H1 (cell line): ENCODE data around the gene FECH. TPM values are rescaled to one million over a fixed set of nuclear protein-coding genes. Genes with fewer than 3 reads are reported as not detected.

Experiments used
- CTCF ChIA-PET: fragments of 300-600 bp; sonication (Branson Sonifier 250); formaldehyde crosslinking; loops from one replicate; lab custom pipeline; 2021; ENCODE audit not compliant: partially characterized antibody; lab: Charles Lee
- POLR2A ChIA-PET: fragments of 300-600 bp; sonication (Branson Sonifier 250); formaldehyde crosslinking; loops from one replicate; lab custom pipeline; 2021; ENCODE audit warnings: inconsistent platforms; ENCODE audit not compliant: partially characterized antibody; lab: Charles Lee
- DNase-seq, 2 experiments: peaks; one replicate each; pipeline versions ENCODE4 v3.0.0 to v3.0.0-alpha.2; 2010 to 2022; ENCODE audit warnings: low spot score in 2 of 2, low read depth in 1 of 2, mixed read lengths in 1 of 2
- FAIRE-seq: peaks from 2 replicates; lab custom pipeline; 2011; peaks lifted over from hg19 to GRCh38; lab: Jason Lieb, UNC
- H2AFZ ChIP-seq: 2 replicates; pipeline ENCODE4 v1.8.1; 2012; ENCODE audit warnings: low read length, inconsistent platforms
- H2AK5ac ChIP-seq: 2 replicates; pipeline ENCODE4 v1.6.1; 2013; ENCODE audit warnings: low read depth, low read length
- H2BK120ac ChIP-seq: replicated peaks from 2 replicates; pipeline ENCODE3; 2013; ENCODE audit warnings: low read depth, low read length, inconsistent platforms
- H2BK12ac ChIP-seq: 2 replicates; pipeline ENCODE4 v1.6.1; 2013; ENCODE audit warnings: low read depth, low read length
- H2BK15ac ChIP-seq: 2 replicates; pipeline ENCODE4 v1.6.1; 2013; ENCODE audit warnings: low read length
- H2BK20ac ChIP-seq: 2 replicates; pipeline ENCODE4 v1.6.1; 2013; ENCODE audit warnings: low read length
- H2BK5ac ChIP-seq: 2 replicates; pipeline ENCODE4 v1.6.1; 2013; ENCODE audit warnings: low read depth, low read length
- H3K14ac ChIP-seq: 2 replicates; pipeline ENCODE4 v1.6.1; 2013; ENCODE audit warnings: inconsistent platforms; ENCODE audit not compliant: insufficient read length
- H3K18ac ChIP-seq: 2 replicates; pipeline ENCODE4 v1.6.1; 2013; ENCODE audit warnings: low read length; ENCODE audit errors: extremely low read depth
- H3K23ac ChIP-seq: 2 replicates; pipeline ENCODE4 v1.6.1; 2013; ENCODE audit warnings: inconsistent platforms; ENCODE audit not compliant: insufficient read length
- H3K23me2 ChIP-seq: 2 replicates; pipeline ENCODE4 v1.6.1; 2013; ENCODE audit warnings: low read depth, low read length
- H3K27ac ChIP-seq: 2 replicates; pipeline ENCODE4 v1.6.1; 2011; ENCODE audit warnings: low read depth, low read length, inconsistent platforms
- H3K27me3 ChIP-seq, 4 experiments: replicated peaks in 1 of 4; 1 replicate in 1 of 4; 2 replicates in 3 of 4; pipeline versions ENCODE4 v1.6.1 to v1.8.1; 2011 to 2013; ENCODE audit warnings: low read length in 3 of 4, mild to moderate bottlenecking in 3 of 4, inconsistent platforms in 2 of 4, mixed read lengths in 2 of 4, moderate library complexity in 1 of 4; ENCODE audit not compliant: control insufficient read depth in 3 of 4, insufficient read depth in 3 of 4; ENCODE audit errors: extremely low read depth in 1 of 4
- H3K36me3 ChIP-seq, 4 experiments: 2 replicates each; pipeline versions ENCODE4 v1.6.1 to v1.8.1; 2011 to 2013; ENCODE audit warnings: mild to moderate bottlenecking in 4 of 4, low read length in 3 of 4, moderate library complexity in 2 of 4, control low read depth in 1 of 4, inconsistent platforms in 1 of 4; ENCODE audit not compliant: insufficient read depth in 4 of 4, control insufficient read depth in 2 of 4
- H3K4ac ChIP-seq: replicated peaks from 2 replicates; pipeline ENCODE3; 2013; ENCODE audit warnings: low read length, low read depth, mixed read lengths, inconsistent platforms; ENCODE audit not compliant: insufficient read length
- H3K4me1 ChIP-seq, 4 experiments: replicated peaks in 1 of 4; 1 replicate in 1 of 4; 2 replicates in 3 of 4; pipeline versions ENCODE4 v1.6.1 to v1.8.1; 2011 to 2013; ENCODE audit warnings: low read length in 3 of 4, inconsistent platforms in 2 of 4, mixed read lengths in 1 of 4; ENCODE audit not compliant: insufficient read depth in 4 of 4, control insufficient read depth in 3 of 4
- H3K4me2 ChIP-seq, 2 experiments: 2 replicates each; pipeline versions ENCODE4 v1.6.1 to v1.8.1; 2011 to 2013; ENCODE audit warnings: low read depth in 2 of 2, low read length in 2 of 2, control low read depth in 1 of 2, inconsistent platforms in 1 of 2, mild to moderate bottlenecking in 1 of 2; ENCODE audit not compliant: insufficient read depth in 1 of 2
- H3K4me3 ChIP-seq, 4 experiments: fragments of 200-600, 300-600 bp in 1 of 4; sonication (generic), shearing (Covaris generic), sonication (Bioruptor Twin) in 1 of 4; 2 replicates each; pipeline versions ENCODE4 v1.5.1 to v1.8.1; 2011 to 2016; ENCODE audit warnings: low read length in 4 of 4, low read depth in 3 of 4, control low read depth in 2 of 4, inconsistent platforms in 2 of 4, mild to moderate bottlenecking in 2 of 4, mixed read lengths in 1 of 4, moderate library complexity in 1 of 4; ENCODE audit not compliant: insufficient read depth in 2 of 4; ENCODE audit errors: extremely low read depth in 1 of 4
- H3K56ac ChIP-seq: replicated peaks from 2 replicates; pipeline ENCODE3; 2013; ENCODE audit warnings: low read depth, mild to moderate bottlenecking, mixed read lengths, low read length, inconsistent platforms; ENCODE audit not compliant: insufficient read length
- H3K79me1 ChIP-seq: 2 replicates; pipeline ENCODE4 v1.6.1; 2013; ENCODE audit warnings: low read depth, low read length, control low read depth
- H3K79me2 ChIP-seq, 2 experiments: 2 replicates each; pipeline versions ENCODE4 v1.6.1 to v1.8.1; 2012 to 2013; ENCODE audit warnings: low read length in 2 of 2, mild to moderate bottlenecking in 2 of 2, inconsistent platforms in 1 of 2; ENCODE audit not compliant: insufficient read depth in 2 of 2, control insufficient read depth in 1 of 2
- H3K9ac ChIP-seq, 4 experiments: replicated peaks in 1 of 4; 1 replicate in 1 of 4; 2 replicates in 3 of 4; pipeline versions ENCODE4 v1.6.1 to v1.8.1; 2011 to 2013; ENCODE audit warnings: low read depth in 3 of 4, low read length in 3 of 4, control low read depth in 2 of 4, mild to moderate bottlenecking in 2 of 4, moderate library complexity in 2 of 4, inconsistent platforms in 1 of 4; ENCODE audit errors: extremely low read depth in 1 of 4
- H3K9me3 ChIP-seq, 2 experiments: 2 replicates each; pipeline versions ENCODE4 v1.6.1 to v1.8.1; 2012 to 2013; ENCODE audit warnings: mild to moderate bottlenecking in 2 of 2, moderate library complexity in 2 of 2, control low read depth in 1 of 2, inconsistent platforms in 1 of 2, low read depth in 1 of 2, low read length in 1 of 2, mixed read lengths in 1 of 2; ENCODE audit not compliant: insufficient read depth in 2 of 2
- H4K20me1 ChIP-seq, 2 experiments: replicated peaks in 1 of 2; 2 replicates each; pipeline versions ENCODE3 to v1.8.1; 2011 to 2013; ENCODE audit warnings: inconsistent platforms in 2 of 2, low read length in 2 of 2, mild to moderate bottlenecking in 1 of 2; ENCODE audit not compliant: insufficient read depth in 2 of 2, control insufficient read depth in 1 of 2
- H4K5ac ChIP-seq: 2 replicates; pipeline ENCODE4 v1.6.1; 2013; ENCODE audit warnings: low read length, low read depth, mixed read lengths, inconsistent platforms; ENCODE audit not compliant: insufficient read length
- H4K8ac ChIP-seq: 2 replicates; pipeline ENCODE4 v1.8.0; 2013; ENCODE audit warnings: mild to moderate bottlenecking, moderate library complexity, low read length, inconsistent platforms; ENCODE audit not compliant: insufficient read depth; ENCODE audit errors: extremely low read depth
- H4K91ac ChIP-seq: replicated peaks from 2 replicates; pipeline ENCODE3; 2013; ENCODE audit warnings: low read length, mixed read lengths, inconsistent platforms; ENCODE audit not compliant: insufficient read length
- CEBPB ChIP-seq: IDR thresholded peaks from 2 replicates; pipeline ENCODE4 v1.6.1; 2012; ENCODE audit warnings: low read depth, low read length
- GABPA ChIP-seq: IDR thresholded peaks from 2 replicates; pipeline ENCODE4 v1.6.1; 2011; ENCODE audit warnings: mild to moderate bottlenecking, low read length, moderate library complexity, borderline replicate concordance; ENCODE audit not compliant: insufficient read depth
- HDAC6 ChIP-seq: IDR thresholded peaks from one replicate; pipeline ENCODE4 v1.7.1; 2012; ENCODE audit warnings: low read depth, mild to moderate bottlenecking, inconsistent platforms, low read length, moderate library complexity
- NRF1 ChIP-seq: IDR thresholded peaks from 2 replicates; pipeline ENCODE4 v1.6.1; 2011; ENCODE audit warnings: mild to moderate bottlenecking, low read depth, low read length, improper control_type of control experiment
- PHF8 ChIP-seq: fragments of 200-600 bp; sonication (generic); conservative IDR thresholded peaks from 2 replicates; pipeline ENCODE4 v1.7.1; 2012; ENCODE audit warnings: low read depth, mild to moderate bottlenecking, inconsistent platforms, low read length, moderate library complexity
- RFX5 ChIP-seq: IDR thresholded peaks from 2 replicates; pipeline ENCODE4 v1.6.1; 2011; ENCODE audit warnings: low read depth, low read length, improper control_type of control experiment, borderline replicate concordance
- SAP30 ChIP-seq: fragments of 300-600 bp; sonication (generic); IDR thresholded peaks from 2 replicates; pipeline ENCODE4 v1.7.1; 2012; ENCODE audit warnings: low read length, moderate library complexity, mild to moderate bottlenecking, inconsistent platforms; ENCODE audit not compliant: insufficient read depth, insufficient replicate concordance
- TBP ChIP-seq: IDR thresholded peaks from 2 replicates; pipeline ENCODE4 v1.6.1; 2011; ENCODE audit warnings: low read depth, low read length, improper control_type of control experiment
- YY1 ChIP-seq: IDR thresholded peaks from 2 replicates; pipeline ENCODE4 v1.6.1; 2011; ENCODE audit warnings: low read depth, mild to moderate bottlenecking, low read length
- WGBS, 2 experiments: shearing (Covaris generic) in 1 of 2; methylation state at CpG; one replicate each; pipeline versions ENCODE4 v1.1.6 to v1.1.7; 2013 to 2015; ENCODE audit warnings: low lambda C conversion rate in 2 of 2, mixed read lengths in 2 of 2, inconsistent platforms in 1 of 2, low coverage in 1 of 2, missing lambda C conversion rate in 1 of 2; ENCODE audit not compliant: insufficient replicate concordance in 2 of 2, insufficient coverage in 1 of 2, insufficient read length in 1 of 2; ENCODE audit errors: extremely low coverage in 1 of 2, missing lambda C conversion rate in 1 of 2; 5-methylcytosine and 5-hydroxymethylcytosine counted together
- polyA plus RNA-seq, 7 experiments: library from polyadenylated mRNA; depleted of rRNA in 3 of 7; stranded (reverse) in 5 of 7; unstranded in 2 of 7; fragments of >200 nt in 5 of 7; fragments of 200-250 nt in 2 of 7; gene quantifications; 1 replicate in 5 of 7; 2 replicates in 1 of 7; 4 replicates in 1 of 7; pipeline versions ENCODE4 v1.2.1 to v1.2.3, GENCODE V29; 2011 to 2013; ENCODE audit warnings: missing spikeins in 2 of 7, mixed read lengths in 2 of 7
- total RNA-seq: library from RNA; stranded (reverse); fragmentation: NEBNext Ultra II Directional; extraction: Animal tissue kit (Norgen Biotek cat#: 25700); gene quantifications from 2 replicates; pipeline ENCODE4 v1.2.1, GENCODE V29; 2021
- TF ChIP-seq, protein P1 (sequence below), 3 experiments: IDR thresholded peaks; 1 replicate in 2 of 3; 2 replicates in 1 of 3; pipeline versions ENCODE4 v1.5.1 to v1.6.1; 2011; ENCODE audit warnings: low read length in 3 of 3, mild to moderate bottlenecking in 3 of 3, inconsistent platforms in 2 of 3, low read depth in 1 of 3, moderate library complexity in 1 of 3; ENCODE audit not compliant: insufficient read depth in 1 of 3; ENCODE audit errors: control extremely low read depth in 1 of 3

Gene FECH
- total and polyA plus RNA-seq, 2 of the 8 experiments (the other 6 are each of a cell fraction or from before 2014, with no cell fraction given), result 13.1 to 26.6 TPM

DNA sequence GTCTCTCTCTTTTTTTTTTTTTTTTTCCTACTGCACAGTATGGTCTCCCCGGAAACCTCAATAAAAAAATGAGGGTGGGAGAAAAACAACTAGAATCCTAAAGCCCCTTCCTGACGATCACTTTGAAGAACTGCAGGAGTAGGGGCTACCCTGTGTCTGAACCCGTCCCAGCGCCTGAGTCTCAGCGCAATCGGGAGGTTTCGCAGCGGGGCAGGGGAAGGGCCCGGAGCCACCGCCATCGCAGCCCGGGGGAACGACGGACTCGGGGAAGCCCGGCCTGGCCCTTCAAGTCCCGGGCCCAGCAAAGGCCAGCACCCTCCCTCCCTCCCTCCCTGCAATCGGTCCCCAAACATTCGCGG lies 34.7 kb upstream of the FECH start:
- peaks cover 3% of the 10 kb centered on the region; the same call in 1 of the 2 replicates for H3K79me1 ChIP-seq
- no peak overlapping the region for H3K14ac ChIP-seq
- H4K20me1 ChIP-seq, result peaks cover 0 to 2% of the 10 kb centered on the region in 2 experiments
- H4K8ac ChIP-seq, result peak overlapping the region; percentile 97
- ChIA-PET CTCF (interaction anchor here (0.6 to 1.5 kb wide), 4 partner anchors 9 to 289 kb away, joined by 3 to 4 read pairs (median 4); no protein-coding TSS in a partner anchor), POLR2A (interaction anchor here (0.7 to 4.8 kb wide), 13 partner anchors 9 to 459 kb away, joined by 3 to 20 read pairs (median 4); partner anchors contain the start of gene ATP8B1)
- H3K18ac ChIP-seq, result peak overlapping the region; percentile 99
- H2BK12ac ChIP-seq, result no peak overlapping the region
- no peak overlapping the region for H2AFZ ChIP-seq
- H3K9me3 ChIP-seq, result no peaks in the 10 kb centered on the region
- DNase-seq (no peak), FAIRE-seq (no peak)
- H3K23ac ChIP-seq, result no peak overlapping the region
- H2BK120ac ChIP-seq, result no peak overlapping the region
- no peaks in the 10 kb centered on the region for H3K27me3 ChIP-seq
- H3K36me3 ChIP-seq, result peaks cover 0 to 33% (median 14%) of the 10 kb centered on the region in 4 experiments; a peak in 7 of 8 replicates
- no peak overlapping the region for H3K4ac ChIP-seq
- peak overlapping the region; percentile 44 for H4K91ac ChIP-seq
- H3K4me1 ChIP-seq, result peaks cover 0 to 6% (median 2%) of the 10 kb centered on the region in 4 experiments; a peak in 3 of 7 replicates
- no peak overlapping the region for H2AK5ac ChIP-seq
- H2BK15ac ChIP-seq, result no peak overlapping the region
- H2BK5ac ChIP-seq, result peak overlapping the region; percentile 86
- peak overlapping the region; percentile 65 for H3K56ac ChIP-seq
- H3K4me2 ChIP-seq, result peak overlapping the region; percentile 77 to 96
- H3K79me2 ChIP-seq, result peaks cover 0 to 37% of the 10 kb centered on the region in 2 experiments; a peak in 3 of 4 replicates
- H3K9ac ChIP-seq, result peak overlapping the region; percentile 90 to 97 (median 95)
- WGBS, 2 experiments, result 0% methylated on average over 14 of the region's 20 CpGs; no CpG with 5 or more reads in 1 of the 2 experiments
- H2BK20ac ChIP-seq, result no peak overlapping the region
- peak overlapping the region; percentile 96 for H3K27ac ChIP-seq
- peak overlapping the region; percentile 67 to 97 (median 81) for H3K4me3 ChIP-seq
- H3K23me2 ChIP-seq, result peaks cover 3% of the 10 kb centered on the region; the same call in 1 of the 2 replicates
- peak overlapping the region; percentile 46 for H4K5ac ChIP-seq
- TF ChIP-seq, protein P1, sequence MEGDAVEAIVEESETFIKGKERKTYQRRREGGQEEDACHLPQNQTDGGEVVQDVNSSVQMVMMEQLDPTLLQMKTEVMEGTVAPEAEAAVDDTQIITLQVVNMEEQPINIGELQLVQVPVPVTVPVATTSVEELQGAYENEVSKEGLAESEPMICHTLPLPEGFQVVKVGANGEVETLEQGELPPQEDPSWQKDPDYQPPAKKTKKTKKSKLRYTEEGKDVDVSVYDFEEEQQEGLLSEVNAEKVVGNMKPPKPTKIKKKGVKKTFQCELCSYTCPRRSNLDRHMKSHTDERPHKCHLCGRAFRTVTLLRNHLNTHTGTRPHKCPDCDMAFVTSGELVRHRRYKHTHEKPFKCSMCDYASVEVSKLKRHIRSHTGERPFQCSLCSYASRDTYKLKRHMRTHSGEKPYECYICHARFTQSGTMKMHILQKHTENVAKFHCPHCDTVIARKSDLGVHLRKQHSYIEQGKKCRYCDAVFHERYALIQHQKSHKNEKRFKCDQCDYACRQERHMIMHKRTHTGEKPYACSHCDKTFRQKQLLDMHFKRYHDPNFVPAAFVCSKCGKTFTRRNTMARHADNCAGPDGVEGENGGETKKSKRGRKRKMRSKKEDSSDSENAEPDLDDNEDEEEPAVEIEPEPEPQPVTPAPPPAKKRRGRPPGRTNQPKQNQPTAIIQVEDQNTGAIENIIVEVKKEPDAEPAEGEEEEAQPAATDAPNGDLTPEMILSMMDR (IDR thresholded peaks at IDR 0.05; ENCODE audit: control extremely low read depth in 1 of 3, insufficient read depth in 1 of 3, low read depth in 1 of 3, low read length in 3 of 3), result no peak
- TF ChIP-seq GABPA, result no peak
- no peak for TF ChIP-seq PHF8
- no peak for TF ChIP-seq SAP30
- TF ChIP-seq YY1, result no peak
- no peak for TF ChIP-seq CEBPB
- no peak for TF ChIP-seq NRF1
- no peak for TF ChIP-seq HDAC6
- TF ChIP-seq TBP, result no peak
- no peak for TF ChIP-seq RFX5
